DND-41 (cell line): ENCODE data around the gene SOCS2.

ENCODE experiments used
- CTCF ChIP-seq: IDR thresholded peaks from 2 replicates; pipeline ENCODE4 v1.5.1; 2012; ENCODE audit warnings: borderline replicate concordance, low read length, moderate library complexity, mild to moderate bottlenecking; ENCODE audit not compliant: poor library complexity, severe bottlenecking; ENCODE audit errors: extremely low read depth
- EZH2 ChIP-seq: IDR thresholded peaks from 3 replicates; pipeline ENCODE4 v1.6.1; 2012; ENCODE audit warnings: borderline replicate concordance, low read depth, mild to moderate bottlenecking, moderate library complexity, low read length, inconsistent platforms; ENCODE audit not compliant: severe bottlenecking

DNA sequence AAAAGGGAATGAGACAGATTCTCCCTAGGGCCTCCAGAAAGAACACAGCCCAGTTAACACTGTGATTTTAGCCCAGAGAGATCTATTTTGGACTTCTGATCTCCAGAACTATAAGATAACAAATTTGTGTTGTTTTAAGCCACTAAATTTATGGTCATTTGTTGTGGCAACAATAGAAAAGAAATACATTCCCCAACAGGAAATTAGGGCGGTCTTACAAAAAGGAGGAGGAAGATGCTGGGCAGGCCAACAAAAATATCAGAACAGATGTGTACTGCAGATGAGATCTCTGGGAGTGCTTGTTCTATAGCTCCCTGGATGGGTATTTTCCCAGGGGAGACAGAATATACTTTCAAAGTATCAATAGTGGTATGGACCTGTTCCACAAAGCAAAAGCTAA lies 32.0 kb upstream of the SOCS2 start:
- TF ChIP-seq CTCF (no peak), EZH2 (no peak)
